Erythroblast (primary cell): Measurements from ENCODE around the gene TAF3.

Source experiments
- GATA1 ChIP-seq: IDR thresholded peaks from 2 replicates; pipeline ENCODE4 v1.6.1; 2011; ENCODE audit warnings: low read depth, mild to moderate bottlenecking, control low read depth, low read length, moderate library complexity
- POLR2A ChIP-seq: IDR thresholded peaks from 2 replicates; pipeline ENCODE4 v1.6.1; 2011; ENCODE audit warnings: mild to moderate bottlenecking, low read length

DNA sequence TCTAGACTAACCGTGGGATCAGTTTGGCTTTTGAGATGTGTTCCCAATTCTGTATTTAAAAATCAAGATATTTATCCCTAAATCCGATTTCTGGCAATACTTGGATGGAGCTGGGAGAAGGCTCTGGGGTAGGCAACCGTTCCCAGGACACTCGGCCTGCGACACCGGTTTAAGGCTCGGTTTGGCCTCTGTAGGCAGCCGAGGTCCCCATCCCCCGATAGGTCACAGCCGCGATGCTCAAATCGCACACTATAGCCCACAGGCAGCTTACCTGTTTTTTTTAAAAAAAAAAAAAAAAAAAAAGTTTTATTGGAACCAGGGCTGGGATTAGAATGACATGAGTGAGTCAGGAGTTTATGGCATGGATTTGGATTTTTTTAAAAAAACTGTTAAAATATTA lies 729 bp upstream of the TAF3 start:
- TF ChIP-seq GATA1, result no peak
- TF ChIP-seq POLR2A, result no peak
